ENCODE data around the gene CD6.

The CD6 gene

DNA sequence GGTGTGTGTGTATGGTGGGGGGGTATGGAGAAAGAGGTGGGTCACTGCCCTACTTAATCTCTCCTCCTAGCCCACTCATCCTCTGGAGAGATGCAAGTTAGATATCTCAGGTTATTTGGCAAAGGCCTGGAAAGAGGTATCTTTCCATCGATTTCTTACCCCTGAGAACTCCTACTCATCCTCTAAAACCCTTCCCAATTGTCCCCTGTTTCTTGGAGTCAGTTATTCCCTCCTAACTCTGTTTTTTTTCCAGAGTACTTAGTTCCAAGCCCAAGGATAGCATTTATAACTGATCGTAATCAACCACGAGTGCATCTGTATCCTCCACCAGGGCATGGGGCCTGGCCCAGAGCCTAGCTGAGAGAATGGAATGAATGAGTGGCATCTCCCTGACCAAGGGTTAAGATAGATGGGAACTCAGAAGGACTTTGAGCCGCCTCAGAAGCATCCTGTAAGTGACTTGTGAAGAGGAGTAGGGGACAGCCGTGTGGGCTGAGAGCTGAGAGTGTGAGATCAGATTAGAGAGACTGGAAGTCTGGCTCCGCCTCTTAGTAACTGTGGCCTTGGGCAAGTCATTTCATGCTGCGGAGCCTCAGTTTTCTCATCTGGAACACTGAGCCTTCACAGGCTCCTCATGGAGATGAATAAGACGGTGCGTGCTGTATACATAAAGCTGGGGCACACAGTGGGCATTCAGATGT lies 16.2 kb downstream of the CD6 start:
- no peak for DNase-seq

DNA sequence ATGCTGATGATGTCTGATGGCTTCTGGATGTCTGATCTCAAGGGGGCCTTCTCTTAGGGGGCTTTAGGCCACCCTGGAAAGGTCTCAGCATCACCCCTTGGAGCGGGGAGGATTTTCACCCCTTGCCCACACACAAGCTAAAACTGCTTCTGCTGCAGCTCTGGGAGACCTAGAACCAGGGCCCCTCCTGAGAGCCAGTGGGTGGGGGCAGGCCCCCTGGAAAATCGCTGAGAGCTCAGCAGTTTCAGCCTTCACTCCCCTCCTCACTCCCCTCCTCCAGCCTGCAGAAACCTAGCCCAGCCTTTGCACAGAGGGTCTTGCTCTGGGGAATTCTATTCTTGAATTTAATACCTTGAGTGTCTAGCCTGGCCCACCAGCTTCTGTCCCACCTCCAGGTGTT lies 17.2 kb downstream of the CD6 start:
- no peak for DNase-seq

DNA sequence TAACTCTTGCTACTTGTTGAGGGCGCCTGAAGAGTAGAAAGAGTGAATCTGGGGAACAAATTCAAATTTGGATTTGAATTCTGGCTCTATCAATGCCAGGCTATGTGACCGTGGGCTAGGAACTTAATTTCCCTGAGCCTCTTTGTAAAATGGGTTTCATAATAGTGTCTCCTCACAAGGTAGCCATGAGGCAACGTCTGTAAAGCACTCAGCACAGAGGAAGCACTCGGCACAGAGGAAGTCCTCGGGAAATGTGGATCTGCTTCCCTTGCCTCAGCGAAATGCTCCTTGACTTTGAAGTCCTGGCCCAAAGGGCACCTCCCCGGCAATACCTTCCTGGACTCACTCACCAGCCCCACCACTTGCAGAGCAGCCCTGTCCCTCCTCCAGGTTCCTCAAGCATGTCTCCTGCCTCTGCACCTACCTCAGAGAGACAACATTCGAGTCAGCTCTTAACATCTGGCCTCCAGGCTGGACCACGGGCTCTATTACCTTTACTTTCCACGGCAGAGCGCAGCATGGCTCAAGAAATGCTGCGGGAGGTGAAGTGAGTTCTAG lies 17.7 kb downstream of the CD6 start:
- DNase-seq, result no peak

DNA sequence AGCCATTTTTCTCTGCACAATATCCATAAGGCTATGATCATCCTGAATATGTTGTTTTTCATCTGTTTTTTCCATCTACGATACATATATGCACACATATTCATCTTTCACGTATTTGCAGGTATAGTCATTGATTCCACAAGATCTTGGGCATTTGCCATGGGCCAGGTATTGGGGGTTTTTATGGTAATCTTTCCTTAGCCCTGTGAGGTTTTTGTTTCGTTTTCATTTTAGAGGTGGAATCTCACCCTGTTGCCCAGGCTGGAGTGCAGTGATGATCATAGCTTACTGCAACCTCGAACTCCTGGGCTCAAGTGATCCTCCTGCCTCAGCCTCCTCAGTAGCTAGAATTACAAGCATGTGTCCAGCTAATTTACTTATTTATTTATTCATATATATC lies 20.0 kb downstream of the CD6 start:
- DNase-seq, result no peak

DNA sequence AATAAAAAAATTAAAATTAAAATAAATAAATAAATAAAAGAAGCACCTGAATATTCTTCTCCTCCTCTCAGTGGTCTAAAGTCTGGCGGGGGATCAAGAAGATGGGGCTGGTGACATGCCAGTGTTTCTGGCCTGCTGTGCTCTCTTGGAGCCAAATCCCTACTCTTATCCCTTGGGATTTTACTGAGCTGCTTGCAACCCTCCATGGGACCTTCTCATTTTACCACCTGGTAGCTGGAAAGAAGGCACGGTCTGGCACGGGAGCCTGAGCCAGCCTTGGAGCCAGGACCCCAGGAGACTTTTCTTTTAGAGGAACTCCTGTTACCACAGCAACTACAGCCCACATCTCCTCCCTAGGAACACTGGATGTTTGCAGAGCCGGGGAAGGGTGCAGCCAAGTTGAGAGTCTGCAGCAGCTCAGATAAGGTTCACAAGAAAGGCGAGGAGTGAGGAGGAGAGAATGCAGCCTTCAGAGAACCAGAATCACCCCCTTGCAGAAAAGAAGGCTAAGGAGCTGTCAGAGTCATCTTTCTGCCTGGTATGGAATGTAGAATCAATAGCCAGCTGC lies 21.4 kb downstream of the CD6 start:
- no peak for DNase-seq

DNA sequence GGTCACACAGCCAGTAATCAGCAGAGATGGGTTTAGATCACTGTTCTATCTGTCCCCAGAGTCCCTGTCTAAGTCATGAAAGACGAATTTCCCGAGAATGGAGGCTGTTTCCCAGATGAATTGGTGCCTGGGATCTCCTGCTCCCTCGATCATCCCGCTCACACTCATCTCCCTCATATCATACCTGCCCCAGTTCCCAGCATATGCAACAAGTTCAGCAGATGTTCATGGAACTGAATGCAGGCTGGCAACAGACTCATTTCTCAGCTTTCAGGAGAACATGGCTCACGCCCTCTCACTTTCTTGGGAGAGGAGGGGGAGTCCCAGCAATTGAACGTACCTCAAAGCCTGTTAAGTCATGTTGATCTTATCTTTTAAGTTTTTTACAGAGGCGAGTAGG lies 22.1 kb downstream of the CD6 start:
- no peak for DNase-seq

DNA sequence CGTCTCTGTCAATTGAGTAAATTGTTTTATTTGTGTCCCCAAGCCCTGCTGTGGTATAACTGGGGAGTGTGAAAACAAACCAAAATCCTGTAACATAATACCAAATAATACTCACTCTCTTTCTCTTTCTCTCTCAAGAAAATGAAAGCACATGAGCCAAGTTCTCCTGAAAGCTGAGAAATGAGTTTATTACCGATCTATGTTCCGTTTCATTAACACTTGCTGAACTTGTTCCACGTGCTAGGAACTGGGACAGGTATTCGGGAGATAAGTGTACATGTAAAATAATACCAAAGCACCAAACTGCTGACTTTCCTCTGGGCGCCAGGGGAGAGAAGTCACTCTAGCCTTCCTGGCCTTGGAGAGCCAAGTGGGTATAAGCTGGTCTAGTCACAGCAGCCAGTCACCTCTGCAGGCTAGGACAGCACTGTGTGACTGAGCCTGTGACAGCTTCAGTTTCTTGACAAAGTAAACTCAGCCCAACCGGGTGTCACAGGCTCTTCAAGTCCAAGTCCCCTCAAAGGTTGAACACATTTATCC lies 23.1 kb downstream of the CD6 start:
- DNase-seq, result no peak

DNA sequence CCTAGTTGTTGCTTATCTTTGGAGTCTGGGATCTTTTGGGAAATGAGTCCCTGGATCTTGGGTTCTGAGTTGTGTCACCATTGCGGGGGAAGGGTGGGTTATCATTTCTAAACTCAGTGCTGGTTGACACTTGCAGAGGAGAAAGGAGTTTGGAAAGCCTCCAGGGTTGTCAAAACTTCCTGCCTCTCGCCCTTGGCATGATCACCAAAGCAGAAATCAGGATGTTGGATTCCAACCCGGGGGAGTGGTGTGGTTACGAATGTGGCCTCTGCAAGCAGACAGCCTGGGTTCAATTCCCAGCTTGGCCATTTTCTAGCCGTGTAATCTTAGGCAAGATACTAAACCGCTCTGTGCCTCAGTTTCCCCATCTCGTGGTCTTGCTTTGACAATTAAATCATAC lies 24.3 kb downstream of the CD6 start:
- DNase-seq, result no peak

DNA sequence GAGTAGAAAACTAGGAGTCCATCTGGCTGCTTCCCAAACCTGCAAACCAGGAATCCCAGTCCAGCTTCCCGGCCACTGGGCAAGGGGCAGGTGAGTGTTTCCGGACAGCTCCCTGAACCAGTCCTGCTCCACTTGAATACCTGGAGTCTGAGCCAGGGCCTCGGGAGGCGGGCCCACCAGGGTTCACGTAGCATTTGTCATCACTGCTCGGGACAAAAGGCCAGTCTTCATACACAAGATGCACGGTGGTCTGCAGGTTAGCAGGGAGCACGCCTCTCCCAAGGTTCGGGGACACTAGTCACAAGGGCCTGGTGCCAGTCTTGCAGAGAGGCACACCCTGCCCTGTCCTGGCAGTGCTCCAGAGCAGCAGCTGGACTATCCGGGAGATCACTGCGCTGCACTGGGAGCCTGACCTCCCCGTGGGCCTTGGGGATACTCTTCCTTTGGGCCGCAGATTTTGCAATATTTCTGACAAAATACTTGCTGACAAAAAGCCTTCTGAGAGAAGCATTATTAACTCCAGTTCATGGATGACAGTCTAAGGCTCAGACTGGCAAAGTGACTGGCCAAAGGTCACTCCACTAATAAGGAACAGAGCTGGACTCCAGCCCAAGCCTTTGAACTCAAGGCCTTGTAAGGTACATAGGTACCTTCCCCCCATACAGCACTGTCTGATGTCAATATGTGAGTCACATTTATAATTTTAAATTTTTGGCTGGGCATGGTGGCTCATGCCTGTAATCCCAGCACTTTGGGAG lies 25.1 kb downstream of the CD6 start:
- no peak for DNase-seq

DNA sequence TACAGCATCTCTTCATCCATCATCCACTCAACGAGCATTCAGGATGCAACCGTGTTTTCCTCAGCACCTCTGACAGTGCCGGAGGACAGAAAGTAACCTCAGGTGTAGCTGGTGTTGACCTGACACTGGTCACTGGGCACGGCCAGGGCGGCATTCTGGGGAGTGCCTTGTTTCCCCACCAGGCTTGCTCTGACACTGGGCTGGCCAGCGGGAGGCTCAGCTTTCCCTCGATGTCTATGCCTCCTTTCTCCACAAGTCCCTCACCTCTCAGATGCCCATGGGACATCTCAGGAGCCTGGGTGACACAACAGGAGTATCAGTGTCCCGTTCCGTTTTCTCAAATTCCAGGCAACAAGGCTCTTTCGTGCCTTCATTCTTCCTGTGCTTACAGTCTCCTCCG lies 28.9 kb downstream of the CD6 start:
- no peak for DNase-seq

DNA sequence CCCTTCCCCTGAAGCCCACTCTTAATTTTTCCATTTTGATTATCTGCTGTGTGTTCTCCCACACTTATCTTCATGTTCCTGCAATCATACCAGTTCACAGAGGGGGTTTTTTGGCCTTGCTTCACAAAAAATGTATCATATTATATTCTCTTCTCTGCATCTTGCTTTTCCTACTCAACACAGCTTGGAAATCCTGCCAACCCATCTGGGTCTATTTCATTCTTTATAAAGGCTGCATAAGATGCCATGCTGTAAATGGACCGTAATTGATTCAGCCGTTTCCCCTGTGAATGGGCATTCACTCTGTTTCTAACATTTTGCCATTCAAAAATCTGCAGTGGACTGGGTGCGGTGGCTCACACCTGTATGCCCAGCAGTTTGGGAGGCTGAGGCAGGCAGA lies 30.5 kb downstream of the CD6 start:
- DNase-seq, result no peak

DNA sequence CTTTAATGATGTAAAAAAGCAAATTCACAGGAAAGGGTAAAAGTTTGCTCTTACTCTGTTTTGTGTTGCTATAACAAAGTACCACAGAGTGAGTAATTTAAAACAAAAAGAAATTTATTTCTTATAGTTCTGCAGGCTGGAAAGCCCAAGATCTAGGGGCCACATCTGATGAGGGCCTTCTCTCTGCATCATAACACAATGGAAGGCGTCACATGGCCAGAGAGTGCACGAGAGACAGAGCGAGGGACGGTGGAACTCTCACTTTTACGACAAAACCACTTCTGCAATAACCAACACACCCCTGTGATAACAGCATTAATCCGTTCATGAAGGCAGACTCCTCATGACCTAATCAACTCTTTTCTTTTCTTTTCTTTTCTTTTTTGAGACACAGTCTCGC lies 31.1 kb downstream of the CD6 start:
- no peak for DNase-seq

DNA sequence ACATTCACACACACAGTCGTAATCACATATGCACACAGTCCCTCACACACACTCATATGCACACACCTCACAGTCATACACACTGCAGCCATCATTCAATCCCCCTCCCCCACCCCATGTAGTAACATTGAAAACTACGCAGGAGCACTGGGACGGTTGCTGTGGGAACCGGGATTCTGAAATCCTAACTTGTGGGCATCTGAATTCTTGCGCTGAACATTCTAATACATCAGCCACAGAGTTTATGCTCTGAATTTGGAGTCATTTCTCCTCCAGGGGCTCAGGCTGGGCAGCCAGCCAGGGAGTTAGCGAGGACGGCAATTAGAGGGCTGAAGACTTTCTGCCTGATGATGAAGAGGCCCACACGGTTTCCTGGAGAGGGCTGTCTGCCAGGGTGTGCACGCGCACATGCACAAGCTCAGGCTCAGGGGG lies 32.7 kb downstream of the CD6 start:
- no peak for DNase-seq

DNA sequence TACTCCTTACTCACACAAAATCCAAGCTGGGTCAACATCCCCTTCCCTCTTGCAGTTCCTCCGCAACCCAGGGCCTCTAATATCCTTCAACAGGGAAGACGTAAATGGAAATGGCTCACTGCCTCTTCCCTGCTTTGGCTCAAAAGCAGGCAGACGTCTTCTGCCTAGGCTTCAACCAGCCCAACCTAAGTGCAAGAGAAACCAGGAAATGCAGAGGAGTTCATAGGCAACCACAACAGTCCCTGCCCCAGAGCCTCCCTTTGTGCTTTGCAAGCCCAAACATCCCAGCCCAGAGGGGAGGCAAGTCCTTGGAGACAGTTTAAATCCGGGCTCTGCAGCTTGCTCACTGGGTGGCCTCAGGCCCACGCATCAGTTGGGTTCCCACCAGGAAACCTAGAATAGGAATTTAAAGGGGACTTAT lies 33.3 kb downstream of the CD6 start:
- DNase-seq, result no peak

DNA sequence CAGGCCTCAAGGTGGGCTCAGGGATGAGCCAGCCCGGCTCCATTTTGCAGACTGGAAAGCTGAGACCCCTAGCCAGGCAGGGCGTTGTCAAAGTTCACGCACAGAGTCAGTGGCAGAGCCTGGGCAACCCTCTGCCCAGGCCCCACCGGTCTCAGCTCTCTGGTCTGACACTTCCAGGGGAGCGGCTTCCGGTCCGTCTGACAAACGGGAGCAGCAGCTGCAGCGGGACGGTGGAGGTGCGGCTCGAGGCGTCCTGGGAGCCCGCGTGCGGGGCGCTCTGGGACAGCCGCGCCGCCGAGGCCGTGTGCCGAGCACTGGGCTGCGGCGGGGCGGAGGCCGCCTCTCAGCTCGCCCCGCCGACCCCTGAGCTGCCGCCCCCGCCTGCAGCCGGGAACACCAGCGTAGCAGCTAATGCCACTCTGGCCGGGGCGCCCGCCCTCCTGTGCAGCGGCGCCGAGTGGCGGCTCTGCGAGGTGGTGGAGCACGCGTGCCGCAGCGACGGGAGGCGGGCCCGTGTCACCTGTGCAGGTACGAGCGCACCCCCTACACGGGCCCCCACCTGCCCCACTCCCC lies 36.0 kb downstream of the CD6 start:
- no peak for DNase-seq

DNA sequence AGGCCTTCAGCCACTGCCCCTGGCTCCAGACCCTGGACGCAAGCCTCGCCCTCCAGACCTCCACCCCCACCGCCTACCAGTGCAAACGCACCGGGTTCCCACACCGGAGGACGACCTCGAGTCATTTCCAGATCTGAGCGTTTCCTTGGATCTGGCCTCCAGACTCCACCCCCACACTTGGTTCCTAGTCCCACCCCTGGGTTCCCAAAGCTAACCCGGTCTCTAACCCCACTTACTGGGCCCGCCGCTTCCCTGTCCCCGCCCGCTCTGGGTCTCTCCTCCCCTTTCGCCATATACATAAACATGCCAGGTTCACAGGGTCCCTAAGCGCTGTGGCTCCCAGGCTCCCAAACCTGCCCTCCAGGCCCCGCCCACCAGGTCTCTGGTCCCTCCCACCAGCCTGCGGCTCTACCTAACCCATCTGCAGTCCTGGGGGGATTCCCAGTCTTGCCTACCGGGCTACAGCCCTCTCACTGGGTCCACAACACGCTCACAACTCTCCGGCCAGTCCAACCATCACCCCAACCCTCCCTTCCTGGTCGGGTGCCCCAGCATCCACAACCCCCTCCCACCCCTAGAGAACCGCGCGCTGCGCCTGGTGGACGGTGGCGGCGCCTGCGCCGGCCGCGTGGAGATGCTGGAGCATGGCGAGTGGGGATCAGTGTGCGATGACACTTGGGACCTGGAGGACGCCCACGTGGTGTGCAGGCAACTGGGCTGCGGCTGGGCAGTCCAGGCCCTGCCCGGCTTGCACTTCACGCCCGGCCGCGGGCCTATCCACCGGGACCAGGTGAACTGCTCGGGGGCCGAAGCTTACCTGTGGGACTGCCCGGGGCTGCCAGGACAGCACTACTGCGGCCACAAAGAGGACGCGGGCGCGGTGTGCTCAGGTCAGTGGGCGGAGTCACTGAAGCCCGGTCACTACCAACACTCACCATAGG lies 36.7 kb downstream of the CD6 start:
- no peak for DNase-seq

DNA sequence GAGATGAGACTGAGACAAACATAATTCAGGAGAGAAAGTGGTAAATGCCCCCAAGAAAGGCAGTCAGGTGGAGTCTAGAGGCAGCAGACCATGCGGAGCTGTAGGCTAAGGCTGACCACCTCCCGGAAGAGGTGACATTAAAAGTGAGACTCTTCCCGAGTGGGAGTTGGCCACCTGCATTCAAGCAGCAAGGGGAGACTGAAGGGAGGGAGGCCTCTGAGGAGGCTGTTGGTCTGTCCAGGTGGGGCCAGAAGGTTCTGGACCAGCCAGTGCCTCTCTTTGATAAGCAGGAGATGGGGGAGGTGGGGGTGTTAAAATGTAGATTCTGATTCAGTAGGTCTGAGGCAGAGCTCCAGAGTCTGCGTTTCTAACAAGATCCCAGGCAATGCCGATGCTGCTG lies 37.5 kb downstream of the CD6 start:
- DNase-seq, result no peak

DNA sequence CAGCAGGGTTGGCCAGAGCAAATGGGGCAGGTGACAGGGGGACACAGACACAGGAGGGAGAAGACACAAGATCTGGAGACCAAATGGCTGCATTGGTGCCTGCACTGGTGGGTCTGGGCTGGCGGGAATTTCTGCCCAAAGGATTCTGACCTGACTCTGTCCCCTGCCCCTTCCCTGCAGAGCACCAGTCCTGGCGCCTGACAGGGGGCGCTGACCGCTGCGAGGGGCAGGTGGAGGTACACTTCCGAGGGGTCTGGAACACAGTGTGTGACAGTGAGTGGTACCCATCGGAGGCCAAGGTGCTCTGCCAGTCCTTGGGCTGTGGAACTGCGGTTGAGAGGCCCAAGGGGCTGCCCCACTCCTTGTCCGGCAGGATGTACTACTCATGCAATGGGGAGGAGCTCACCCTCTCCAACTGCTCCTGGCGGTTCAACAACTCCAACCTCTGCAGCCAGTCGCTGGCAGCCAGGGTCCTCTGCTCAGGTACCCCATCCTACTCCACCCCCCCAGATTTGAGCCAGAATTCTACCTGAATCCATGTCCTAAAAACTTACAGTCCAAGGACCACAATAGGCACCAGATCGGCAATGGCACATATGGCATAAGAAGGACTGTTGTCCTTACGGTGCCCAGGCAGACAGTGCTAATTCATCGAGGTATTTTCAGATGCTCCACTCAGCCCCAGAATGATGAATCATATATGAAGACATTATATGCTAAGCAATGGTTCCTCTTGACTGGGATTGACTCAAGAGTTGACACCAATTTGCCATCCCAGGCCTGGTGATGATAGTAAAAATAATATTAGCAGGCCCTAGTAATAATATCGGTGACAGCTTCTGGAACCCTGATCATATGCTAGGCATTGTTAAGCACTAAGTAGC lies 38.2 kb downstream of the CD6 start:
- no peak for DNase-seq

DNA sequence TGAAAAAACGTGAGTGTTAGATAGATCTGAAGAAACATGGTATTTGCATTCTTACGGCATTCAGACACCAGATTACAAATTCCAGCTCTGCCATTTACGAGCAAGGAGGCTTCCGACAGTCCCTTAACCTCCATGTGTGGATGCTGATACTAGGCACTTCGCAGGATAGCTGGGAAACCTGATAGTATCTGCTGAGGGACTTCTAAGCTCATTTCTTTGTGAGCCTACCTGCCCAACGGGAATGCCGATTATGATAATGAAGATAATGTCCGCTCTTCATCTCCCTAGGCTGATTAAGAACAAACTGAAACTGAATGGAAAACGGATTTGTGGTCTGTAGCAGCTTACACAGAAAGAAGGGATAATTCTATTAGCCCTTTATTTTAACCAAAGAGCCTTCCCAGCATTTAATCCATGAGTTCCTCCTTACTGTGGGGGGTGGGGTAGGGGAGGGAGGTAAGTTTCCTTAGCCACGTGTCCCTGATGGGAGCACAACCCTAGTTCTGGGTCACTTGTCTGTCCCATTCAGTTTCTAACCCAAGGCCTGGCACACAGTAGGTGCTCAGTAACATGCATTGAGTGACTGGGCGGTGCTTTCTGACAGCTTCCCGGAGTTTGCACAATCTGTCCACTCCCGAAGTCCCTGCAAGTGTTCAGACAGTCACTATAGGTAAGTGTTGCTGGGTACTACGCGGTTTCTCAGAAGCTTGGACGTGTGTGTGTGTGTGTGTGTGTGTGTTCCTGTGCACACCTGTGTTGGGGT lies 39.2 kb downstream of the CD6 start:
- no peak for DNase-seq

DNA sequence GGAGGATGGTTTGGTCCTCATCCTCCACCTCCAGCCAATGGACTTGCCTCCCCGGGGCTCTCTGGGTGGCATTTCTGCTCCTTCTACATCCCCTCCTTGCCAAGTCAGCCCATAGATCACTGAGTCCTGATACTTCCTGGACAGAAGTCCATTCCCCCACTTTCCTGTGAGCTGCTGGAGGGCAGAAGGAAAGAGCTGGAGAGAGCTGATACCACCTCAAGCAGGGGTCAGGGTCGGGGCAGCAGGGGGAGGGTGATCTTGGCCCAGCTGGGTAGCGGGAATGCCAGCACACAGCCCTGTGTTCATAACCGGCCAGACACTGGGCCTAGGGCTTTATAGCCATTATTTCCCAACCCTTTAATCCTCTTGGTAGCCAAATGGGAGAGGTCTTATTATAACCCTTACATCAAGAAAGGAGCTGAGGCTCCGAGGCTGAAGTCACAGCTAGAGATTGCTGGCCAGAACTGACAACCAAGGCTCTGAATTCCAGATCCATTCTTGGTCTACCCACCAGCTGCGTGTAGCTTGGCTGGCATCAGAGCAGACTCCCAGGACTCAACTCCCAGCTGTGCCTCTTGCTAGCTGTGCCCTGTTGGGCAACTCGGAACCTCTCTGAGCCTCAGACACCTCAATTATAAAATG lies 39.9 kb downstream of the CD6 start:
- DNase-seq, result no peak
